ENCODE results near the gene CISH.

GRCh38 chr3:50648944-50649343 is 37.4 kb upstream of the CISH start:
- TF ChIP-seq SUZ12 (IDR thresholded peaks at IDR 0.05; ENCODE audit: extremely low read depth, insufficient read depth, insufficient read length): no peak
- no peak for TF ChIP-seq ZNF274 (IDR thresholded peaks at IDR 0.05; ENCODE audit: low read depth, low read length)
- no peak for TF ChIP-seq YY1 (IDR thresholded peaks at IDR 0.05; ENCODE audit: insufficient read depth, insufficient read length)
